SK-N-SH (cell line): ENCODE results near the gene KIF21B. TPM values are rescaled to one million over a fixed set of nuclear protein-coding genes. Genes with fewer than 3 reads are reported as not detected.

Experiments
- CTCF ChIA-PET: fragments of 300-600, 350-600 bp; formaldehyde crosslinking; extraction: SDS; loops from one replicate; lab custom pipeline; 2021; lab: Yijun Ruan, JAX
- POLR2A ChIA-PET: fragments of 350-600 bp; sonication (Branson Sonifier 250); formaldehyde crosslinking; extraction: SDS; loops from one replicate; lab custom pipeline; 2020; ENCODE audit warnings: antibody characterized with exemption, inconsistent platforms; lab: Yijun Ruan, JAX
- DNase-seq: peaks from one replicate; pipeline ENCODE4 v3.0.0; 2012
- H2AFZ ChIP-seq: fragments of 200-600 bp; sonication (generic); 2 replicates; pipeline ENCODE4 v1.8.1; 2016; ENCODE audit warnings: antibody characterized with exemption, mild to moderate bottlenecking, low read depth
- H3F3A ChIP-seq: fragments of 200-600 bp; sonication (generic); replicated peaks from 2 replicates; pipeline ENCODE3; 2016; ENCODE audit warnings: antibody characterized with exemption, mild to moderate bottlenecking; ENCODE audit not compliant: insufficient read depth
- H3K27ac ChIP-seq, 2 experiments: fragments of 200-500 bp in 1 of 2; fragments of 200-600 bp in 1 of 2; sonication (Bioruptor generic) in 1 of 2; sonication (generic), shearing (Covaris generic) in 1 of 2; 2 replicates each; pipeline versions ENCODE4 v1.5.1 to v1.6.1; 2014 to 2016; ENCODE audit warnings: low read depth in 2 of 2, inconsistent platforms in 1 of 2, low read length in 1 of 2, mild to moderate bottlenecking in 1 of 2, mixed read lengths in 1 of 2
- H3K27me3 ChIP-seq: fragments of 200-600 bp; sonication (generic), shearing (Covaris generic); 2 replicates; pipeline ENCODE4 v1.6.1; 2016; ENCODE audit warnings: mixed run types; ENCODE audit not compliant: insufficient read depth
- H3K36me3 ChIP-seq, 2 experiments: fragments of 200-500 bp in 1 of 2; fragments of 200-600 bp in 1 of 2; sonication (Bioruptor generic) in 1 of 2; sonication (generic) in 1 of 2; replicated peaks in 1 of 2; 2 replicates each; pipeline versions ENCODE3 to v1.5.1; 2014 to 2016; ENCODE audit warnings: low read length in 1 of 2, mild to moderate bottlenecking in 1 of 2; ENCODE audit not compliant: insufficient read depth in 2 of 2, control insufficient read depth in 1 of 2
- H3K4me1 ChIP-seq, 2 experiments: fragments of 200-500 bp in 1 of 2; fragments of 200-600 bp in 1 of 2; sonication (Bioruptor generic) in 1 of 2; sonication (generic), shearing (Covaris generic) in 1 of 2; 2 replicates each; pipeline versions ENCODE4 v1.5.1 to v1.6.1; 2014 to 2016; ENCODE audit warnings: low read depth in 1 of 2, low read length in 1 of 2, mixed run types in 1 of 2; ENCODE audit not compliant: insufficient read depth in 2 of 2, control insufficient read depth in 1 of 2
- H3K4me2 ChIP-seq: fragments of 200-600 bp; sonication (generic), shearing (Covaris generic); 2 replicates; pipeline ENCODE4 v1.6.1; 2017; ENCODE audit warnings: mixed run types
- H3K4me3 ChIP-seq, 2 experiments: fragments of 200-500 bp in 1 of 2; fragments of 200-600 bp in 1 of 2; sonication (Bioruptor generic) in 1 of 2; sonication (generic), shearing (Covaris generic) in 1 of 2; 2 replicates each; pipeline versions ENCODE4 v1.5.1 to v1.8.1; 2014 to 2016; ENCODE audit warnings: low read depth in 2 of 2, inconsistent platforms in 1 of 2, low read length in 1 of 2, mild to moderate bottlenecking in 1 of 2, mixed read lengths in 1 of 2, moderate library complexity in 1 of 2
- H3K79me2 ChIP-seq: fragments of 200-600 bp; sonication (generic); 2 replicates; pipeline ENCODE4 v1.8.1; 2017; ENCODE audit warnings: mild to moderate bottlenecking; ENCODE audit not compliant: insufficient read depth
- H3K9ac ChIP-seq: fragments of 200-600 bp; sonication (generic); 2 replicates; pipeline ENCODE4 v1.6.1; 2017; ENCODE audit warnings: mixed run types
- H3K9me2 ChIP-seq: fragments of 200-600 bp; sonication (generic); 2 replicates; pipeline ENCODE4 v1.6.1; 2017; ENCODE audit warnings: mixed run types
- H3K9me3 ChIP-seq: fragments of 200-600 bp; sonication (generic); 2 replicates; pipeline ENCODE4 v1.6.1; 2017; ENCODE audit warnings: mixed run types, mild to moderate bottlenecking, moderate library complexity
- H4K20me1 ChIP-seq: fragments of 200-600 bp; sonication (generic); 2 replicates; pipeline ENCODE4 v1.6.1; 2017; ENCODE audit warnings: mild to moderate bottlenecking, mixed run types; ENCODE audit not compliant: insufficient read depth
- EZH2phosphoT487 ChIP-seq: fragments of 200-600 bp; sonication (generic); IDR thresholded peaks from 2 replicates; pipeline ENCODE4 v1.6.1; 2017; ENCODE audit warnings: low read depth, mixed run types, mild to moderate bottlenecking, antibody characterized with exemption, moderate library complexity, borderline replicate concordance
- FOXM1 ChIP-seq: IDR thresholded peaks from 2 replicates; pipeline ENCODE4 v1.4.0; 2012; ENCODE audit warnings: low read depth, mild to moderate bottlenecking
- GABPA ChIP-seq: IDR thresholded peaks from 2 replicates; pipeline ENCODE4 v1.4.0; 2012; ENCODE audit warnings: low read depth, mild to moderate bottlenecking
- JUND ChIP-seq: IDR thresholded peaks from 2 replicates; pipeline ENCODE4 v1.4.0; 2012
- MXI1 ChIP-seq: IDR thresholded peaks from 2 replicates; pipeline ENCODE4 v1.6.1; 2012; ENCODE audit warnings: mild to moderate bottlenecking, low read depth, low read length, improper control_type of control experiment
- POLR2AphosphoS5 ChIP-seq: IDR thresholded peaks from 2 replicates; pipeline ENCODE4 v1.6.1; 2012; ENCODE audit warnings: low read depth, low read length
- RFX5 ChIP-seq: IDR thresholded peaks from 2 replicates; pipeline ENCODE4 v1.6.1; 2012; ENCODE audit warnings: mild to moderate bottlenecking, improper control_type of control experiment, low read length
- TAF1 ChIP-seq: IDR thresholded peaks from 2 replicates; pipeline ENCODE4 v1.6.1; 2012; ENCODE audit warnings: low read depth, mild to moderate bottlenecking, low read length, moderate library complexity, borderline replicate concordance
- WGBS: methylation state at CpG from one replicate; pipeline ENCODE4 v1.1.6; 2017; ENCODE audit warnings: low lambda C conversion rate; 5-methylcytosine and 5-hydroxymethylcytosine counted together
- polyA plus RNA-seq, 3 experiments: library from polyadenylated mRNA; depleted of rRNA; stranded (reverse); fragments of >200 nt; gene quantifications; 2 replicates each; pipeline ENCODE4 v1.2.3, GENCODE V29; 2012
- TF ChIP-seq, protein P1 (sequence below): fragments of 200-600 bp; sonication (generic); IDR thresholded peaks from 2 replicates; pipeline ENCODE4 v1.6.1; 2017; ENCODE audit warnings: antibody characterized with exemption, mild to moderate bottlenecking, moderate library complexity
- TF ChIP-seq, protein P2 (sequence below): IDR thresholded peaks from 2 replicates; pipeline ENCODE4; 2012
- TF ChIP-seq, protein P3 (sequence below): fragments of 150-350 bp; IDR thresholded peaks from 2 replicates; pipeline ENCODE4 v1.6.1; 2016; ENCODE audit warnings: mild to moderate bottlenecking, low read depth, low read length

Gene KIF21B
- polyA plus RNA-seq, 1 of the 3 experiments (the other 2 are of a cell fraction), result 0.26 TPM

DNA sequence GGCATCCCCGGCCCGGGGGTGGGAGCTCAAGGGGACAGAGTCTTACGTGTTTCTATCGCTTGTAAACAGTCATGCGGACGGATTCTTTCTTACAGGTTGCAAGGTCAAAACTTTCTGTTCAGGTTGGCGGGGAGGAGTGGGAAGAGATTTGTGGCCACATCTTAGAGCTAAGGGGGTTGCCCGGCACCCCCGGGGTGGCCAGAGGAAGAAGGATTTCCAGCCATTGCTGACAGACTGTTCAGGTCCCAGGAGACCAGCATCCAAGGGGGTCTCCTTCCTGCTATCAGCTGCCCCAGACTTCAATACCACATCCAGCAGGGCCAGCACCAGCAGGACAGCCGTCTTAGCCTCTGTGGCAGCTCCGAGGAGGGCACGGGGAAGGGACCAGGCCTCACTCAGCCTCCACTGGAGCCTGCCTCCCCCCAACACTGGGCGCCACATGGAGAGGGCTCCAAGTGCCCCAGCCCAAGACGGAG is 52.0 kb downstream of the KIF21B start:
- ChIA-PET POLR2A (interaction anchor here (0.9 to 1.0 kb wide), 2 partner anchors 80 to 143 kb away, joined by 3 read pairs; no protein-coding TSS in a partner anchor), CTCF (interaction anchor here (0.6 to 9.6 kb wide), 66 partner anchors 8 to 508 kb away, joined by 3 to 277 read pairs (median 6); partner anchors contain the start of genes CACNA1S, INAVA, KIF14 and KIF21B)
- Histone ChIP-seq H3K4me1 (peaks cover 0 to 3% of the 10 kb centered on the region in 2 experiments; a peak in 1 of 4 replicates), H3K9me2 (no peaks in the 10 kb centered on the region), H3F3A (no peaks in the 10 kb centered on the region), H3K9me3 (no peaks in the 10 kb centered on the region), H3K4me3 (no peak overlapping the region), H3K36me3 (no peaks in the 10 kb centered on the region), H3K79me2 (no peaks in the 10 kb centered on the region), H3K27ac (no peak overlapping the region), H3K4me2 (no peak overlapping the region), H4K20me1 (no peaks in the 10 kb centered on the region), H3K9ac (no peak overlapping the region), H3K27me3 (no peaks in the 10 kb centered on the region), H2AFZ (no peak overlapping the region)
- TF ChIP-seq, protein P1, sequence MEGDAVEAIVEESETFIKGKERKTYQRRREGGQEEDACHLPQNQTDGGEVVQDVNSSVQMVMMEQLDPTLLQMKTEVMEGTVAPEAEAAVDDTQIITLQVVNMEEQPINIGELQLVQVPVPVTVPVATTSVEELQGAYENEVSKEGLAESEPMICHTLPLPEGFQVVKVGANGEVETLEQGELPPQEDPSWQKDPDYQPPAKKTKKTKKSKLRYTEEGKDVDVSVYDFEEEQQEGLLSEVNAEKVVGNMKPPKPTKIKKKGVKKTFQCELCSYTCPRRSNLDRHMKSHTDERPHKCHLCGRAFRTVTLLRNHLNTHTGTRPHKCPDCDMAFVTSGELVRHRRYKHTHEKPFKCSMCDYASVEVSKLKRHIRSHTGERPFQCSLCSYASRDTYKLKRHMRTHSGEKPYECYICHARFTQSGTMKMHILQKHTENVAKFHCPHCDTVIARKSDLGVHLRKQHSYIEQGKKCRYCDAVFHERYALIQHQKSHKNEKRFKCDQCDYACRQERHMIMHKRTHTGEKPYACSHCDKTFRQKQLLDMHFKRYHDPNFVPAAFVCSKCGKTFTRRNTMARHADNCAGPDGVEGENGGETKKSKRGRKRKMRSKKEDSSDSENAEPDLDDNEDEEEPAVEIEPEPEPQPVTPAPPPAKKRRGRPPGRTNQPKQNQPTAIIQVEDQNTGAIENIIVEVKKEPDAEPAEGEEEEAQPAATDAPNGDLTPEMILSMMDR, result no peak
- TF ChIP-seq TAF1 (no peak), RFX5 (no peak), GABPA (no peak)
- TF ChIP-seq, protein P2, sequence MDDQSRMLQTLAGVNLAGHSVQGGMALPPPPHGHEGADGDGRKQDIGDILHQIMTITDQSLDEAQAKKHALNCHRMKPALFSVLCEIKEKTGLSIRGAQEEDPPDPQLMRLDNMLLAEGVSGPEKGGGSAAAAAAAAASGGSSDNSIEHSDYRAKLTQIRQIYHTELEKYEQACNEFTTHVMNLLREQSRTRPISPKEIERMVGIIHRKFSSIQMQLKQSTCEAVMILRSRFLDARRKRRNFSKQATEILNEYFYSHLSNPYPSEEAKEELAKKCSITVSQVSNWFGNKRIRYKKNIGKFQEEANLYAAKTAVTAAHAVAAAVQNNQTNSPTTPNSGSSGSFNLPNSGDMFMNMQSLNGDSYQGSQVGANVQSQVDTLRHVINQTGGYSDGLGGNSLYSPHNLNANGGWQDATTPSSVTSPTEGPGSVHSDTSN, result no peak
- WGBS, result 68% methylated on average over 10 of the region's 14 CpGs
- no peak for DNase-seq

DNA sequence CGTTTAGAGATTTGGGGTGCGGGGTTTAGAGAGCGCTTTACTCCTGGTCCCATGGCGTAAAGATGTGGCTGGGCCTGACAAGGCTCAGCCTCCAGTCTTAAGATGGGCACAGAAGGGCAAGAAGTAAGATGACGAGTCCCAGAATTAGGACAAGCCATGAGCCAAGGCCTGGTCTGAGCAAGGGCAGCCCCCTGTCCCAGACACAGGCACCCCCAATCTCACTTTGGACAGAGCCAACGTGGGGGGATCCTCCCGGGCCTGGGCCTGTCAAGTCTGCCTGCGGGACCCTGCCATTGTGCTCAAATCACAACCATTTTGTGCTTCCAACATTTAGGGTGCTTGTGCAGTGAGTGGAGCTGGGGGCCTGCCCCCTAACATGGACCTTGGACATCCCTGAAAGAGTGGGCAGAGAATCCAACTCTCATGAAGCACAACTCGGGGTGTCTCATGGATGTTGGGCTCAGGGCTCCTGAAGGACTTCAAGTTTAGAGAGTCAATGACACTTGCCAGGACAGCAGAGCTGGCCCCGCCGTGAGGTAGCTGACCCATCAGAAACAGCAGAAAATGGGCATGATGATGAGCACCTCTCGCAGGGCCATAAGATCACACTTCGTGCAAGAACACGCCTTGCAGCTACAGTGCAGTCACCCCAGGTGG is 52.6 kb downstream of the KIF21B start:
- CTCF ChIA-PET, result interaction anchor here (1.0 to 9.6 kb wide), 31 partner anchors 12 to 509 kb away, joined by 3 to 277 read pairs (median 11); partner anchors contain the start of genes CACNA1S, KIF14 and KIF21B
- H3K9ac ChIP-seq, result no peak overlapping the region
- POLR2A ChIA-PET, result interaction anchor here (0.9 kb wide), 1 partner anchor 80 kb away, joined by 3 read pairs; no protein-coding TSS in a partner anchor
- no peak overlapping the region for H3K4me2 ChIP-seq
- no peaks in the 10 kb centered on the region for H3K36me3 ChIP-seq
- no peaks in the 10 kb centered on the region for H4K20me1 ChIP-seq
- TF ChIP-seq JUND, result no peak
- TF ChIP-seq, protein P3, sequence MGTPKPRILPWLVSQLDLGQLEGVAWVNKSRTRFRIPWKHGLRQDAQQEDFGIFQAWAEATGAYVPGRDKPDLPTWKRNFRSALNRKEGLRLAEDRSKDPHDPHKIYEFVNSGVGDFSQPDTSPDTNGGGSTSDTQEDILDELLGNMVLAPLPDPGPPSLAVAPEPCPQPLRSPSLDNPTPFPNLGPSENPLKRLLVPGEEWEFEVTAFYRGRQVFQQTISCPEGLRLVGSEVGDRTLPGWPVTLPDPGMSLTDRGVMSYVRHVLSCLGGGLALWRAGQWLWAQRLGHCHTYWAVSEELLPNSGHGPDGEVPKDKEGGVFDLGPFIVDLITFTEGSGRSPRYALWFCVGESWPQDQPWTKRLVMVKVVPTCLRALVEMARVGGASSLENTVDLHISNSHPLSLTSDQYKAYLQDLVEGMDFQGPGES, result no peak
- no peak for TF ChIP-seq MXI1
- no peak for TF ChIP-seq GABPA
- no peak for TF ChIP-seq TAF1
- TF ChIP-seq, protein P2, result no peak
- no peak for TF ChIP-seq EZH2phosphoT487
- TF ChIP-seq POLR2AphosphoS5, result no peak
- no peak for TF ChIP-seq FOXM1
- WGBS, result 70% methylated on average over 8 of the region's 14 CpGs
- no peaks in the 10 kb centered on the region for H3K27me3 ChIP-seq
- no peaks in the 10 kb centered on the region for H3F3A ChIP-seq
- H2AFZ ChIP-seq, result no peak overlapping the region
- no peak overlapping the region for H3K27ac ChIP-seq
- DNase-seq, result no peak
- H3K4me1 ChIP-seq, result peaks cover 0 to 3% of the 10 kb centered on the region in 2 experiments; a peak in 1 of 4 replicates
- no peaks in the 10 kb centered on the region for H3K9me2 ChIP-seq
- H3K9me3 ChIP-seq, result no peaks in the 10 kb centered on the region
- H3K4me3 ChIP-seq, result no peak overlapping the region
- H3K79me2 ChIP-seq, result no peaks in the 10 kb centered on the region
